HG03039 (cell line): ENCODE data around the gene RRP9.
"Not testable (repeated sequence)": the region's sequence is repeated elsewhere in the genome, so short reads cannot be mapped to it uniquely, and the experiment has no call there.

Experiments
- ATAC-seq: cut with Tn5 transposase; IDR thresholded peaks from one replicate; pipeline ENCODE4 v1.9.1; 2021; ENCODE audit warnings: mild to moderate bottlenecking, moderate library complexity; ENCODE audit not compliant: unreplicated experiment

Gene RRP9

DNA sequence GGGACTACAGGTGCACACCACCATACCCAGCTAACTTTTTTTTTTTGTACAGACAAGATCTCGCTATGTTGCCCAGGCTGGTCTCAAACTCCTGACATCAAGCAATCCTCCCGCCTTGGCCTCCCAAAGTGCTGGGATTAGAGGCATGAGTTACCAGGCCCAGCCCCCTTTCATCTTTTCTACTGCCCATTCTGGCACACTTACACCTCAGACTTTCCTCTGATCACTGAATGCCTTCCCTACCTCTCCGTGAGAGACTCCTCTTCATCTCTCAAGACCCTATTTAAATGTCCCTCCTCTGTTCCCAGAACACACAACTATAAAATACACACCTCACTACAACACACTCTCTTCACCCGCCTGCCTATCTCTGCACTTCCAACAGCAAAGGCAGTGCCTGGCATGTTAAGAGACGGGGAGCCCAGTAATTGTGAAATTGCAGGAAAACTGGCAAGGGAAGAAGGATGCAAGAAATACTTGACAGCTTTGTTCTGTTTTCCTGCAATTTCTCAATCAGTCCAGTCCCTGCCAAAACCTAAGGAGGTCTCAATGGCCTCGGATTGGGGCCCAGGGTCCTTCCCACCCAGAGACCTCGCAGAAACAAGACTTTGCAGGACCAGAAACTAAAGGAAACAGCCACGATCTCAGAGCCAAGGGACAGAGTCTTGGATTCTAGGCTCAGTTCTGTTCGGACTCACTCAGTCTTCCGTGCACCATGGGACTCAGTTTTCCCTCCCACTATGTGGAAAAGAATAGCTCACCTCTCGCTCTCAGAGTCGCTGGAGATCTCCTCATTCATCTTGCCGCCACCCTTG is 849 bp downstream of the RRP9 start:
- ATAC-seq = no peak

DNA sequence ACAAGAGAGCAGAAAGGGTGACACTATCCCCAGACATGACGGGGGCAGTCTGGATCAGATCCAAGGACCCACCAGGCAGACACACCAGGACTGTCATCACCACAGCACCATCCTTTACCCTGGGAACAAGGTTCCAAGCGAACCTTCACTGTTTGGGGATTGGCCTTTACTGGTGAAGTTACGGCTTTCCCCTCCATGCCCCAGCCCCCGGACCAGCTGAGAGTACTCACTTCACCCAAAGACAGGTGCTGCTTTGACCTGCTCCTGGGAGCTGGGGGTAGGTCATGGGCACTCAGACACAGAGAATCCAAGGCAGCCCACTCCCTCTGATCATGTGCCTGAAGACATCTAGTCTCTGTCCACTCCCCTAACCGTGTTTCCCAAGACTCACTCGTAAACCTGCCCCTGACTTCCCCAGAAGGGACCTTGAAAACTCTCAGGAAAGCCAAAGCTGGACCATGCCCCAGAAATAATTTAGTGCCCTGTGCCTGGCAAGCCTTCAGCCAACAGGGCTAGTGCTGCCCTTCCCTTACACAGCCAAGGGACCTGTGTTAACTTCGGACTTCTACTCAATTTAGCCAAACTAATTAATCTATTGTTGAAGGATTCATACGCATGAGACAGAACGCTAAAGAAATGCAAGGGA is 2.8 kb downstream of the RRP9 start:
- ATAC-seq = no peak

DNA sequence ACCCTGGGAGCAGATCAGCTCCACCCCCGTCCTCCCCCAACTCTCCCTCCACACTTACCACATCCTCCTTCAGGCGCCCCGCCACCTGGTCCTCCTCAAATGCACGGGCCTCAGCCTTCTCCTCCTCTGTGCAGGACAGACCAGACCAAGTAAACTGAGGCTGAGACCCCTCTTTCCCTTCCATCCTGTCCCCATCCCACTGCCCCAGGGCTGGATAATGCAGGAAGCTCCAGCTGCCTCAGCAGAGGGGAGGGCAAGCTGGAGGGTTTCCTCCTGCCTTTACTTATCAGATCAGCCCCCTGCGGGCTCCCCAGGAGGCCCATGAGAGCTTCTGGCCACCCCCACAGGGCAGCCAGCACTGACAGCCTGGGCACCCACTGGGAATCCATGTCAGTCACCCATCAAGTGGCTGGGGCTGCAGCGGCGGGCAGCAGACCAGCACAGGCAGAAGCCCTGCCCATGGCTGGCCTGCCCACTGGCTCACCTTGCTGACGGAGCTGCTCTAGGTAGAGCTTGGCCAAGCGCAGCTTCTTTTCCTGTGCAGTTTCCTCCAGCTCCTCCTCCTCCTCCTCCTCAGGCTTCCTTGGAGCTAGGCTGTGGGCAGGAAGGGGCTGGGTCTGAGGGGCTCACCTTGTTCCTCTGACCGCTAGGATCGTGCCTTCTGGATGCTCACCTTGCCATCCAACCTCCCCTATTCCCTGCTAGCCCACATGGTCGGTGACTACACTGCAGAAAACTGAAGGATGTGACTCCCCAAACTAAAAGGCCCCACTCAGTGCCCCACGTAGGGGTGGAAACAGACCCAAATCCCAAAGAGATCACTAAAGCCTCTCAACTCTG is 3.9 kb downstream of the RRP9 start:
- no peak for ATAC-seq

DNA sequence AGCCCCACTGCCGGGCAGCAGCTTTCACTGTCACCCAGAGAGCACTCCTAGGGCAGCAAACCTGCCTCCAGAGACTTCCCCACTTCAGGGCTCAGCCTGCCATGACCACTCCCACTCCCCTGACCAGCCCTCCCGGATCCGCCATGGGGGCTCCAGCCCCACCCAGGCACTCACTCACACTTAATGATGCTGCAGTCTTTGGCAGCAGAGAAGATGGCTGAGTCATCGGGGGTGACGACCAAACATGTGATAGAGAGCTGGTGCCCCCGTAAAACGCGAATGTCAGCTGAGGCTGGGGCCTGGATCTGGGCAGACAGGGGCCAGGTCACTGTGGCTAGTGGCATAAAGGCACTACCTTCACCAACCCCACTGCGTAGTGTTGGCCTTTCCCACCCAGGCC is 4.7 kb downstream of the RRP9 start:
- no peak for ATAC-seq

DNA sequence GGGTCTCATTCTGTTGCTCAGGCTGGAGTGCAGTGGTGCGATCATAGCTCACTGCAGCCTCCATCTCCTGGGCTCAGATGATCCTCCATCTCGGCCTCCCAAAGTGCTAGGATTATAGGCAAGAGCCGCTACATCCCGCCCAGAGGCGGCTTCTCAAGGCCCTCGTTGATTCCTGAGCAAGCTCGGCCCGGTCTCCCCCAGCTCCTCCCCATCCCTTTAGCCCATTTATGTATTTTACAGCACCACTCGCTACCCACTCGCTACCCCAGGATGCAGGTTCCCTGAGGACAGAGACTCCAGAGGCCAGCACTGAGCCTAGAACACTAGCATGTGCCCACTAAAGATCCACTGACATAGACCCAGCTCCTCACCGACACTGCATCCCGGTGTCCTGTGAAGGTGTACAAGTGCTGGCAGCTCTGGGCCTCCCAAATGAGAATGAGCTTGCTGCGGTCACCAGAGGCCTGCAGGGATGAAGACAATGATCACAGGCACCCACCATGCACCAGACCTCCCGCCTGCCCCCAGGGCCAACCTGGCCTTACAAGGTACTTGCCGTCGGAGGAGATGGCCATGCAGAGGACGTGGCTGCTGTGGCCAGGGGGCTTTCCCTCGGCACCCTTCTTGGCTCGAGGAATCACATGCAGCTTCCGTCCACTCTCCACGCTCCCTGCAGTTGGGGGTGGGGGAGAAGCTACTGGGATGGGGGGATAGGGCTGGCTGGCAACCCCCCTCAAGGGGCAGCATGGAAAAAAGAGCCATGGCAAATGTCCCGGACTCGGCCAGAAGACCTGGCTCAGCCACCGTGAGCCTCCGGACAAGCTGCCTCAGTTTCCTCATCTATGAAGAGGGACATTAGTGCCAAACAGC is 5.6 kb downstream of the RRP9 start:
- no peak for ATAC-seq

DNA sequence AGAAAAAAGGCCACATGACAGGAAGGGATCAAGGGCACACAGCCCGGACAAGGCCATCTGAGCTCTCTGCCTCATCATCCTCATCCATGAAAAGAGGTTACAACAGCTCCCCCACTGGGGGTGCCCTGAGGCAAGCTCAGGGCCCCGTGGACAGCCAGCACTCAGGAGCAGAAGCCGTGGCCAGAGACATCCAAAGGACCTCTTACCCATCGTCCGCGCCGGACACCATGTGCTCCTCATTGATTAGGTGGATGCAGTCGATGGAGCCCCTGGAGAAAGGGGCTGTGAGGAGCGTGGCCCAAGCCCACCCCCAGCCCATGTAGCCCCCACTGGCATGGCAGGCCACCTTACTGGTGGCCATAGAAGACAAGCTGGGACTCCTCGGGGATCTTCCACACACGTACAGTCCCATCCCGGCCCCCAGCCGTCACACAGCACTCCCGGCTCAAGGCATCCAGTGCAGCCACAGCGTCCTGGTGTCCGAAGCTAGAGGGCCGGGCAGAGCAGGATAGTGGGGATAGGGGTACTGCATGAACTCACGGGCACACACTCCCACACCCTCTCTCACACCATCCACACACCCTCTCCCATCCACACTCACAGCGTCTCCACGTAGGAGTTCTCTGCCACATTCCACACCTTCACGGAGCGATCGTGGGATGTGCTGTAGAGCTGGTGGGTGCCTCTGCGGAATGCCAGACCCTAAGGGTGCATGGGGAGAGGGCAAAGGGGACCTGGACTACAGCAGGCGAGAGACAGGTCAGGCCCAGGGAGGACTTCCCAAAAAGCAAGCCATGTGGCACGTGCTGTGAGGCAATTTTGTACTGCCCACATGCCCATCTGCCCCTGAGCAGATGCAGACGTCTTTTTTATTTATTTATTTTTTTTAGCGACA is 6.5 kb downstream of the RRP9 start:
- no peak for ATAC-seq

DNA sequence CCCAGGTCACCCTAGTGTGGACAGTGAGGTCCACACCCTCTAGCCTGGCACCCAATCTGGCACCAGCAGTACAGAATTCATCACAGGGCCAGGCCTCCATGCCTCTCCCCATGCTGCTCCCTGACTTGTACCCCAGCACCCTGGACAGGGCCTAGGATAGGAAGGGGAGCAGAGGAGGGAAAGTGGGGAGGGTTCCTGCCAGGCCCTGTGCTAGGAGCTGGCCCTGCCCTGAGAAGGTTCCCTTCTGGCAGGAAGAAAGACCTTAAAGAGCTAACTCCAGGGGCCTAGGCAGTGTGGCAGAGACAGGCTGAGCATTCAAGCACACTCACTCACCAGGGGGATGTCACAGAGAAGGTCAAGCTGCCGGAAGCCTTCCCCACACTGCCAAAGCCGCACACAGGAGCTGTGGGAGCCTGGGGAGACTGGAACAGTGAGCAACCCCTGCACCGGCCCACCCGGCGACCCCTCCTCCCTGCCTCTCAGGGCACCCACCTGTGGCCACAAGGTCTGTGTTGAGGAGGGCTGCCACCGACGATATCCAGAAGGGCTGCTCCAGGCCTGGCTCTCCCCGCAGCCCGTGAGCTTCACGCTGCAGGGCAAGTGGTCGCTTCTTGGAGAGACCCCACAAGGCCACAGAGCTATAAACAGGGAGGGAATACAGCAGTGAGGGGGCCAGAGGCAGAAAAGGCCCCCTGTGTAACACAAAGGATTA is 7.4 kb downstream of the RRP9 start:
- no peak for ATAC-seq

DNA sequence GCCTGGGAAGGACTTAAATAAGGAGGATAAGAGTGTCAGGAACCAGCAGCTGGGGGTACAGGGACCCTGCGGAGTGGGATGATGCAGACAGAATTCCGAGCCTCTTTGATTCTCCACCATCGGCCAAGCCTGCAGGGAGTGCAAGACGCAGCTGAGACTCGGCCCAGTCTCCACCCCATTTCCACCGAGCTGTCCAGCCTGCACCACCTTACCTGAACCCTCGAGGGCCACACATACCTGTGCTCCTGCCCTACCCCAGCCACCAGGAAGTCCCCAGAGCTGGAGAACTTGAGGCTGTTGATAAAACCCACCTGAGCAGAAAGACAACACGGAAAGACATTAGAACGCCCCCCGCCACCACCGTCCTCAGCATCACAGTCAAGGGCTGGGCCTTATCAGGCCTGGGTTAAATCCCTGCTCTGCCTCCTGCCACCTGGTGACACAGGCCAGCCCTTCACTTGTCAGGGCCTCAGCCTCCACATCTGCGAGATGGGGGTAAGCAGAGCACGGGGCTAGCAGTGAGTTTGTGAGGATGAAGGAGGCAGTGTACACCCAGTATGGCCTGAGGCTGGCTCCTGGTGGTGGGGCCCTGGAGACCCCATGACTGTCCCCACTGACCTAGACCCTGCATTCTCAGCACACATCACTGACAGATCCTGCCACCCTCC is 8.1 kb downstream of the RRP9 start:
- ATAC-seq = no peak

DNA sequence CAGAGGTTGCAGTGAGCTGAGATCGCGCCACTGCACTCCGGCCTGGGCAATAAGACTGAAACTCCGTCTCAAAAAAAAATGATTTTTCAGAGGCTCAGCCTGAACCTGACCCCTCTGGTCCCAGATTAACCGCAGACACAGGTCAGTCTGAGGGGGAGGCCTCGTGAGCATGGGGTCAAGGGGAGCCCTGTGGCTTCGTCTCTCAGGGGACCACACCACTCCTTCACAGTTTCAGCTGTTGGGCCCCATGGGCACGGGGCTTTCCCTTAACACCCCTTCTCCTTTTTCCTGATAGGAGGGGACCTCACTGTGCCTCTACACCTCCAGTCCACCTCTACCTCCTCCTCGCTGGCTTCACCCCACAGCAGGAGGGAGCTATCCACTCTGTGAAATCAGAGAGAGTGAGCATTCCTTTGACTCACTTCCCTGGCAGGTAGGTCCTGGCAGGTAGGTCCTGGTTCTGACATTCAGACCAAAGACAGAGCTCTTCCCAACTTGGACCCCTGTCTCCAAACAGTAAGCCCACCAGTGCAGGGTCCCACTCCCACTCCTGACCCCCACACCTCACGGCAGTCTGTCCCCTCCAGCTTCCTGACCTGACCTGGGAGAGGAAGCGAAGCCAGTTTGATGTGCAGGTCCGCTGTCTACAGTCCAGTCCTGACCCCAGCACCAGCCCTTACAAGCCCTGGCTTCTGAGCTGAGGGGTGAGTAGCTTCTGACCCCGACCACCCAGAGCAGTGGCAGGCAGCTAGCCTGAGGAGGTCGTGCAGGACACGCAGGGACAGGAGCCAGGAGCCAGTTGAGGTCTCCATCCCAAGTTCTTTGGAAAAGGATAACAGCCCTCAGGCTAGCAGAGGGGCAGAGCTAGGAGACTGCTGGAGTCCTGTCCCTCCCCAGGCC is 9.0 kb downstream of the RRP9 start:
- ATAC-seq = no peak

DNA sequence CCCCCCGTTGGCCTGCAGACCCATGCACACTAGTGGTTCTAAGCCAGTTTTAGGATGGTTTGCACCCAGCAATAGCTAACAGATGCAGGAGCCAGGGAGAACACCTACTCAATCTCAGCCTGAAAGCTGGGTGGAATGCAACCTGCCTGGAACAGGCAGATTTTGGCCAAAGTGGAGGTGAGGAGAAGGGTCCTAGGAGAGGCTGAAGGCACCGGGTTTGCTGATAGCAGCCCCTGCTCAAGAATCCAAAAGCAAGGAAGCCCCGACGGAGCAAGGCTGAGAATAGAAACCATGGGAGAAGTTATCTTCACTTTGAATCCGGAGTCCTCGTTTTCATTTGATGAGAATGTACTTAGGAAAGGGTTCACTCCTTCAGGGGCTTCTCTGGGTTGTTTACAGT is 9.9 kb downstream of the RRP9 start:
- ATAC-seq = no peak

DNA sequence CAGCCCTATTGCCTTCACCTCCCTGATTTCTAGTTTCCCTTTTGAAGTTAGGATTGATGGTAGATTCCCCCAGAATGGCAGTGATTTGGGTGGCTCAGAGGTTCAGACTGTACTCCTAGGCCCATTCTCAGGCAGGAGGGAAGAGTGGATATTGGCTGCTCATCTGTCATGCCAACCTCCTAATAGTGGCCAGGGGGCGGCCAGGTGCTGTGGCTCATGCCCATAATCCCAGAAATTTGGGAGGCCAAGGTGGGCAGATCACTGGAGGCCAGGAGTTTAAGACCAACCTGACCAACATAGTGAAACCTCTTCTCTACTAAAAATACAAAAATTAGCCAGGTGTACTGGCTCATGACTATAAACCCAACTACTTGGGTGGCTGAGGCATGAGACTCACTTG is 11.3 kb downstream of the RRP9 start:
- ATAC-seq = no peak

DNA sequence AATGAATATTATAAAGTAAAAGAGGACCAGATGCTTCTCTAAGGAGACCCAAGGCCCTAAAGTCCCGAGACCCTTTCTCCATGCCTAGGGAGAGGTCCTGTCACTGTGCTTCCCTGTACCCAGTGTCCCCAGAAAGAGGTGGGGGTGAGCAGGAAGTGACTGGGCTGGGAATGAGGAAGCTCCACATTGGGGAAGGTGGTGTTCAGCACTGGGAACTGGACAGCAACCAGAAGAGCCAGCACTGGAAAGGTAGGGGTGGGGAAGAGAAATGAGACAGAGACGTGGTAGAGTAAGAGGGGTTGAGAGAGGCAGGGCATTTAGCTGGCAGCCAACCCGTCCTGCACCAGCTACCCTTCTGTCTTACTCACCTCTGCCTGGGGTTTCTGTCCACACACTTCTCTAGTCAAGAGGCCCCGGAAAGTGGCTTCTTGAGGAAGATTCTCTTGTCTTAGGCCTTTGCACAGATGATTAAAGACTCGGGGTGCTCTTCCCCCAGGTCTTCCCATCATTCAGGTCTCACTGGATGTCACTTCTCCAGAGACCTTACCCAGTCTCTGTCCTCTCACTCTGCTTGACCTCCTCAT is 12.2 kb downstream of the RRP9 start:
- ATAC-seq = no peak

DNA sequence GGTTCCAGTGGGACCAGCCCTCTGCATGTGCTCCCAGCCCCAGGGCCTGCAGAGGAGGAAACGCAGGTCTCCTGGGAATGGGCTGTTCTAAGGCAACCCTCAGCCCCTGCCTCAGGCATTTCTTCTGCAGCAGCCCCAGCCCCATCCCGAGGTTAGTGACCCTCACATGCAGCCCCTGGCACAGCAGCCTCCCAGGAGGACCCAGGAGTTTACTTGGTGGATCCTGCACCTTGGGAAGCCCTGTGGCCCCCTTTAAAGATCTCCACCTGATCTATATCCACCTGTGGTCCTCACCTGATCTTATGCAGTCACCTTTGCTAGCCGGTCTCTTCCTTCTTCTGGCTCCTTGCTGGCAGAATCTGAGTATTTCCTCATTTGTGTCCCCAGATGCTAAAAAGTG is 12.7 kb downstream of the RRP9 start:
- not testable (repeated sequence) for ATAC-seq

DNA sequence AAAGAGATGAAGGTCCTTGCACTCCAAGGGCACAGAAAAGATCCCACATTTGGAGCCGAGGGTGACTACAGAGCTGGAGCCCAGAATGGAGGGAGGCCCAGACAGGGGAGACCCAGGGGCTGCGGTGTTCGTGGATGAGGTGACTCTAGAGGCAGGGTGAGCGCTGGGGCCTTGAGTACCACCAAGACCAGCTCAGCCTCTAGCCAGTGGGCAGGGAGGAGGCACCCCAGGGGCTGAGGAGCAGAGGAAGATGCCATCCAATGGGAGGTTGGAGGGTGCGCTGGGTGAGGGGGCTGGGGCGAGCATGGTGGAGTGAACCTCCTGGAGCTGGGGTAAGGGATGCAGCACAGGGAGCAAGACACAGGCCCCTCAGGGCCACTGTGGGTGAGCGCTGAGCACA is 13.3 kb downstream of the RRP9 start:
- no peak for ATAC-seq

DNA sequence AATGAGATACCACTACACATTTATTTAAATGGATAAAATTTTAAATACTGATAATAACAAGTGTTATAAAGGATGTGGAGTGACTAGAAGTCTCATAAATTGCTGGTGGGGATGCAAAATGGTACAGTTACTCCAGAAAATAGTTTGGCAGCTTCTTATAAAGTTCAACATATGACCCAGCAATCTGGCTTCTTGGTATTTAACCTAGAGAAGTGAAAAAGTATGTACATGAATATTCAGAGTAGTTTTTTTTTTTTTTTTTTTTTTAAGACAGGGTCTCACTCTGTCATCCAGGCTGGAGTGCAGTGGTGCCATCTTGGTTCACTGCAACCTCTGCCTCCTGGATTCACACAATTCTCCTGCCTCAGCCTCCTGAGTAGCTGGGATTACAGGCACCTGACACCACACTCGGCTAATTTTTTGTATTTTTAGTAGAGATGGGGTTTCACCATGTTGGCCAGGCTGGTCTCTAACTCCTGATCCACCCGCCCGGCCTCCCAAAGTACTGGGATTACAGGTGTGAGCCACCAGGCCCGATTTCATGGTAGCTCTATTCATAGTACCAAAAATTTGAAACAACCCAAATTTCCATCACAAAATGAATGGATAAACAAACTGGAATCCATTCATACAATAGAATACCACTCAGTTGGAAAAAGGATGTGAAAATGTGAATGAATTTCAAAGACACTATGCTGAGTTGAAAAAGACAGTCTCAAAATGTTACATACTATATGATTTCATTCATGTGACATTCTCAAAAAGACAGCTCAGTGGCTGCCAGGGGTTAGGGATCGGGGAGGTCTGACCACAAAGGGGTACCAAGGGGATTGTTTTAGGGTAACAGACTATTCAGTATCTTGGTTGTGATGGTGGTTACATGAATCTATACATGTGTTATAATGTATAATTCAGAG is 14.4 kb downstream of the RRP9 start:
- no peak for ATAC-seq

DNA sequence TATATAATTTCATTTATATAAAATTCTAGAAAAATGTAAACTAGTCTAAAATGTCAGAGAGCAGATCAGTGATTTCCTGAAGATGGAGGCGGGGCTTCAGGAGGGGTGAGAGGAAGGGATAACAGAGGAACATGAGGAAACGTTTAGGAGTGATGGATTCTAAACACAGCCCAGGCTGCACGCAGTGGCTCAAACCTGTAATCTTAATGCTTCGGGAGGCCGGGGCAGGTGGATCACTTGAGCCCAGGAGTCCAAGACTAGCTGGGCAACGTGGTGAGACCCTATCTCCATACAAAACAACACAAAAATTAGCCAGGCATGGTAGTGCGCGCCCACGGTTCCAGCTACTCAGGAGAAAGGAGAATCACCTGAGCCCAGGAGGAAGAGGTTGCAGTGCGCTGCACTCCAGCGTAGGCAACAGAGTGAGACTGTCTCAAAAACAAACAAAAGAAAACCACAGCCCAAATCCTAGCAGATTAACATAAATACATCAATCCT is 20.6 kb downstream of the RRP9 start:
- ATAC-seq = no peak
